AG10803 (cell line): Measurements from ENCODE around the gene EPB41L5.
"Not testable (repeated sequence)": the region's sequence is repeated elsewhere in the genome, so short reads cannot be mapped to it uniquely, and the experiment has no call there.

Source experiments
- DNase-seq: peaks from one replicate; pipeline ENCODE4 v3.0.0; 2010; ENCODE audit warnings: low read depth
- H3K4me3 ChIP-seq: 2 replicates; pipeline ENCODE4 v1.5.1; 2011; ENCODE audit warnings: mild to moderate bottlenecking, low read length, control low read depth
- CTCF ChIP-seq: conservative IDR thresholded peaks from 2 replicates; pipeline ENCODE4 v1.5.1; 2011; ENCODE audit warnings: mild to moderate bottlenecking, low read length, control low read depth, inconsistent platforms

The EPB41L5 gene

GRCh38 chr2:120044336-120044735 is 31.5 kb downstream of the EPB41L5 start:
- TF ChIP-seq CTCF = no peak
- no peak for DNase-seq
- no peak overlapping the region for H3K4me3 ChIP-seq

GRCh38 chr2:120045775-120046174 is 32.9 kb downstream of the EPB41L5 start:
- H3K4me3 ChIP-seq, DNase-seq: not testable (repeated sequence)

DNA sequence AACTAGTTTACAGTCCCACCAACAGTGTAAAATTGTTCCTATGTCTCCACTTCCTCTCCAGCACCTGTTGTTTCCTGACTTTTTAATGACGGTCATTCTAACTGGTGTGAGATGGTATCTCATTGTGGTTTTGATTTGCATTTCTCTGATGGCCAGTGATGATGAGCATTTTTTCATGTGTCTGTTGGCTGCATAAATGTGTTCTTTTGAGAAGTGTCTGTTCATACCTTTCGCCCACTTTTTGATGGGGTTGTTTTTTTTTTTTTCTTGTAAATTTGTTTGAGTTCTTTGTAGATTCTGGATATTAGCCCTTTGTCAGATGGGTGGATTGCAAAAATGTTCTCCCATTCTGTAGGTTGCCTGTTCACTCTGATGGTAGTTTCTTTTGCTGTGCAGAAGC is 33.4 kb downstream of the EPB41L5 start:
- DNase-seq, H3K4me3 ChIP-seq: not testable (repeated sequence)

DNA sequence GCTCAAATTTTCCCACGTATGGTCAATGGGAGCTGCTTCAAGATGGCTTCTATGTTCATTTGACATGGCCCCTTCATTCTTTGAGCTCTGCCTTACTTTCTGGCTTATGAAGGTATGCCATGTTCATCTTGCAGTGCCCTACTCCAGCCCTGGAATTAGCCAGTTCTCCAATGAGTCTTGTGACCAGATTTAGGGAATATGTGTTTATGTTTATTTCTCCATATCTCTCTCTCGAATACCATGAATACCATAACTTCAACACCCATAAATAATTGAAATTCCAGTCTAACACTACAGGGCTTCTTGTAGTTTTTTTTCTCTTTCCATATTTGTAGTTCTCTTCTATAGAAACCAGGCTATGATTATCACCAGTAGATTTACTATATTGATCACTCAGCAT is 39.7 kb downstream of the EPB41L5 start:
- TF ChIP-seq CTCF = no peak
- peak; percentile 41 for DNase-seq
- H3K4me3 ChIP-seq = no peak overlapping the region

- no peak overlapping the region for H3K4me3 ChIP-seq
- DNase-seq = peak; percentile 26
- no peak for TF ChIP-seq CTCF
Observed at GRCh38 chr2:120053891-120054290, 41.0 kb downstream of the EPB41L5 start.

- no peak for DNase-seq
- TF ChIP-seq CTCF = no peak
- H3K4me3 ChIP-seq = no peak overlapping the region
Observed at GRCh38 chr2:120059483-120059882, 46.6 kb downstream of the EPB41L5 start.

DNA sequence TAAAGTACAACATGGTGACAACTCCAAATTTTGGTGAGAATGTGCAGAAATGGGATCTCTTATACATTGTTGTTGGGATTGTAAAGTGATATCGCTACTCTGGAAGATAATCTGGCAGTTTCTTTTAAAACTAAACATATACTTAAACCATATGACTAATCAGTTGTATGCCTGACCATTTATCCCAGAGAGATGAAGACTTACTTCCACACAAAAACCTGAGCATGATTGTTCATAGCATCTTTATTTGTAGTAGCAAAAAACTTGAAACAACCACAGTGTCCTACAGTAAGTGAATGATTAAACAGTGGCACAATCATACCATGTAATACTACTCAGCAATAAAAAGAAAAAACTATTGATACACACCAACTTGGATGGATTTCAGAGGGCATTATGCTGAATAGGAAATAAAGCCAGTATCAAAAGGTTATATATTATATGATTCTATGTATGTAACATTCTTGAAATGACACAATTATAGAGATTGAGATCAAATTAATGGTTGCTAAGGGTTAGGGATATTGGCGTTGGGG is 47.3 kb downstream of the EPB41L5 start:
- DNase-seq = no peak
- TF ChIP-seq CTCF = no peak
- no peak overlapping the region for H3K4me3 ChIP-seq

DNA sequence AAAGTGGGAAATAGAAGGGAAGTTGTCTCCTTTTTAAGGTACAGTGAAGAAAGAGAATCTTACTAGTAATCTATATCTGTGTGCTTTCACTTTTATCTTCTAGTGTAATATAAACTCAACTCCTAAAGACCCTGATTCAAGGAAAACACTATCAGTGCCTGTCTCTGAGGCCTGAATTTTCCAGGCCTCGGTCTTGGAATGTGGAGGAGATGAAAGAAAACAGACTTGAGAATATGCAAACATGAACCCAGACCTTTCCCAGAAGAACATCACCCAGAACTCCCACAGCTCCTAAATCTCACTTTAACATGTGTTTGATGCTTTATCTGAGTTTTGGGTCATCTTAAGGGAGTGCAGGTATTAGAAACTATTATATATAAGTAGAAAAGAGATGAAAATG is 51.8 kb downstream of the EPB41L5 start:
- H3K4me3 ChIP-seq = no peak overlapping the region
- TF ChIP-seq CTCF = no peak
- DNase-seq = no peak
